ENCODE results near the gene CARHSP1.

DNA sequence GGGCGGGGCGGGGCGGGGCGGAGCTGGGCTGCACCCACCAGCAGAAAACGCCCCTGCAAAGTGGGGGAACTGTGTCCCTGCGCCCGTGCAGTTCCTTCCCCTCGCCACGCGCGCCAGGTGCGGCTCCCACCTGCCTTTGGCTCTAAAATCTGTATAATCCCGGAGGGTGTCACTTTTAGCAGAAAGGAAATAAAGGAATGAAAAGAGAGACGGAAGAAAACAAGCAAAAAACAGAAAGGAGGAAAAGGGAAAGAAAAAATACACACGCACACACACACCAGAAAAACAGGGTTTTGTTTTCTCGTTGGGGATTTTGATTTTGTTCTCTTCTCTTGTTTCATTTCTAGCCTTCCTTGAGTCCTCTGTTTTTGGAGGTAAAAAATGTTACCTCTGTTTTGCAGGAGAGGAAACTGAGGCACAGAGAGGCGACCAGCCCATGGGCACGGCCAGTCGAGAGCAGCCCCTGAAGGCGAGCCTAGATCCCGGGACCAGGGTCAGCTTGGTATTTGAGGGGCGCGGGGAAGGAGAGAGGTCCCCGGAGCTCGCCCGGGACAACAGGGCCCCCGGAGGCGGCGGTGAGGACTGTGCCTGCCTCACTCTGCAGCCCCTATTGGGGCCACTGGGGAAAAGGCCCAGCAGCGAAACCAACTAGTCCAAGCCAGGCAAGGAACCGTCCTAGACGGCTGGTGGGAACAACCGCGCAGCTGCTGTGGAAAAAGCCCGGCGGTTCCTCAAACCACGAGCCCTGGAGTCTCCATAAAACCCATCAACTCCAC is 594 bp upstream of the CARHSP1 start:
- TF ChIP-seq, protein P1, sequence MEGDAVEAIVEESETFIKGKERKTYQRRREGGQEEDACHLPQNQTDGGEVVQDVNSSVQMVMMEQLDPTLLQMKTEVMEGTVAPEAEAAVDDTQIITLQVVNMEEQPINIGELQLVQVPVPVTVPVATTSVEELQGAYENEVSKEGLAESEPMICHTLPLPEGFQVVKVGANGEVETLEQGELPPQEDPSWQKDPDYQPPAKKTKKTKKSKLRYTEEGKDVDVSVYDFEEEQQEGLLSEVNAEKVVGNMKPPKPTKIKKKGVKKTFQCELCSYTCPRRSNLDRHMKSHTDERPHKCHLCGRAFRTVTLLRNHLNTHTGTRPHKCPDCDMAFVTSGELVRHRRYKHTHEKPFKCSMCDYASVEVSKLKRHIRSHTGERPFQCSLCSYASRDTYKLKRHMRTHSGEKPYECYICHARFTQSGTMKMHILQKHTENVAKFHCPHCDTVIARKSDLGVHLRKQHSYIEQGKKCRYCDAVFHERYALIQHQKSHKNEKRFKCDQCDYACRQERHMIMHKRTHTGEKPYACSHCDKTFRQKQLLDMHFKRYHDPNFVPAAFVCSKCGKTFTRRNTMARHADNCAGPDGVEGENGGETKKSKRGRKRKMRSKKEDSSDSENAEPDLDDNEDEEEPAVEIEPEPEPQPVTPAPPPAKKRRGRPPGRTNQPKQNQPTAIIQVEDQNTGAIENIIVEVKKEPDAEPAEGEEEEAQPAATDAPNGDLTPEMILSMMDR (IDR thresholded peaks at IDR 0.05; ENCODE audit: poor library complexity) = no peak
- TF ChIP-seq EZH2 (IDR thresholded peaks at IDR 0.05; ENCODE audit: borderline replicate concordance) (no peak), EZH2phosphoT487 (IDR thresholded peaks at IDR 0.05; ENCODE audit: low read depth, severe bottlenecking, unreplicated experiment) (no peak)
